22Rv1 (cell line): Measurements from ENCODE around the gene RPL13A.

Experiments
- CTCF ChIP-seq: fragments of 450-650 bp; IDR thresholded peaks from 2 replicates; pipeline ENCODE4 v1.5.1; 2017; ENCODE audit warnings: mild to moderate bottlenecking
- ZFX ChIP-seq: fragments of 450-650 bp; IDR thresholded peaks from 2 replicates; pipeline ENCODE4 v1.6.1; 2017; ENCODE audit warnings: antibody characterized with exemption, borderline replicate concordance

GRCh38 chr19:49528211-49528771 is 40.9 kb downstream of the RPL13A start:
- no peak for TF ChIP-seq CTCF
- no peak for TF ChIP-seq ZFX
